ENCODE data around the gene COA6.

Gene COA6

GRCh38 chr1:234408757-234409156 lies 35.5 kb downstream of the COA6 start:
- no peak overlapping the region for H3K4me3 ChIP-seq (ENCODE audit: low read depth, low read length)

DNA sequence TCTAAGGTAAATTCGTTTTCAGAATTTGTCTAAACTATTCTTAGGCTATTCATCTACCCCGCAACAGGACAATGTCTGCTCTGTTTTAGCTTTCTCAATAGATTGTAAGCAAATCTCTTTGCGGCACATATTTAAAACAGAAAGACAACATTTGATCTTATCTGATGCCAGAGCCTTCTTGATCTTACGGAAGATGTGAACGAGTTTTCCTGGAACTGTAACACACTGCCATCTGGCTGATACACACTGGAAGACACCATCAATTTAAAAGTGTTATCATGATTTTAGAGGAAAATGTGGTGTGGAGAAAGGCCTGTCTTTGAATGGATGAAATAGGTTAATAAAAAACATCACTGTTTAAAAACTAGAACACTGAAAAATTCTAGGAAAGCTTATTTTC lies 36.1 kb downstream of the COA6 start:
- H3K4me3 ChIP-seq (ENCODE audit: low read depth, low read length) = no peak overlapping the region

- H3K4me3 ChIP-seq (ENCODE audit: low read depth, low read length) = no peak overlapping the region
Observed at GRCh38 chr1:234412830-234413229, 39.6 kb downstream of the COA6 start.

DNA sequence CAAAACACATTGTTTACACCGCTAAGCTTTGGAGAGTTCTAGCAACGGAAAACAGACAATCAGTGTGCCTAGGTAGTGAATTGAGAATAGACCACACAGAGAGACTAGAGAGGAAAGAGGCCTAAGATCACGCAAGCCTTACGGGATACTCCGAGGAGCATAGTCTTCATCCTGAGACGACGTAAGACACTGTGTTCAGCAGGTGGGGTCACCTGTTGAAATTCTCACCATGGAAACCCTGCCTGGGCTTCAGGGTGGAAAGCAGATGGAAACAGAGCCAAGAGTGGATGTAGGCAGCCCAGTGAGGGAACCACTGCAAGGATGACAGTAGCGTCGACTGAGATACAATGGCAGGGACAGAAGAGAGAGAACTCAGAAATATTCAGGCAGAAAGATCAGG lies 40.2 kb downstream of the COA6 start:
- no peak overlapping the region for H3K4me3 ChIP-seq (ENCODE audit: low read depth, low read length)

- no peak overlapping the region for H3K4me3 ChIP-seq (ENCODE audit: low read depth, low read length)
Observed at GRCh38 chr1:234413990-234414389, 40.7 kb downstream of the COA6 start.

DNA sequence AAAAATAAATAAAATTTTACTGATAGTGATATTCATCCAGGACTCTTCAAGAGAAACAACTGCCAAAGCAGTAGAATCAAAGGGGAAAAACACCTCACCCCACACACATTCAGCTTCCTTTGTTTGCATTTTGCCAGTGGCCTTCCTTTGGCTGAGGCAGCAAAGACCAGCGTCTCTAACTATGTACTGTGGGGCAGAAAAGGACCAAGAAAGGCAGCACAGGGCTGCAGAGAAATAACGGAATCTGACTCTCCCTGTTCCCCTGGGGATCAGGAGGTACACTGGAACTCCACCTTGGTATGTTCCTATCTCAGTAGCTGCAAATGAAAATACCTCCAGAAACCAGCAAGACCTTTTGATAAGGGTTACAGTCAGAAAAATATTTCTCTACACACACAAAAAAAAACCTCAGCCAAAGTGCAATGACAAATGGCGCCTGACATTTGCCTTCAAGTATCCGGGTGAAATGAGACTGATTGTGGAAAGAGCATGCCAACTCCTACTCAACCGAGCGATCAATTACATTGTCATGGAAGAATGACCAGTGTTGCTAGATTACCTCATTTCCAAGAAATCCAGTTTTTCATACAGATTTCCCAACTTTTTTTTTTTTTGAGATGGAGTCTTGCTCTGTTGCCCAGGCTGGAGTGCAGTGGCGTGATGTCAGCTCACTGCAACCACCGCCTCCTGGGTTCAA lies 54.8 kb downstream of the COA6 start:
- H3K4me3 ChIP-seq (ENCODE audit: low read depth, low read length) = no peak overlapping the region

DNA sequence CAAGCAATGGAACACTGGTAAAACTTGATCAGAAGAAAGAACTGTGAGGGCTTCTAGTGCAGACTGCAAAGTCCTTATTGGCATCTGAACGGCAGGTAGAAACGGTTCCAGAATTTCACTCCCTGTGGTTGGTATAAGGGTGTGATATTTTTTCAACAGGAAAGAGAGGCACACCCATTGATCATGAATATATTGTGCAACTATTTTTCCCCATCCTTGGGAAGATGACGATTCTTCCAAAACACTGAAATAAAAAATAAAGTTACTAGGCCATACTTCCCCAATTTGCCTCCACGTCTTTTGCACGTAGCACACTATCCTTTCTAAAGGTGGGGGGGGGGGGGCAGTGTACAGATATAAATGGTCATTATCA lies 56.2 kb downstream of the COA6 start:
- no peak overlapping the region for H3K4me3 ChIP-seq (ENCODE audit: low read depth, low read length)

GRCh38 chr1:234430691-234431090 lies 57.4 kb downstream of the COA6 start:
- no peak overlapping the region for H3K4me3 ChIP-seq (ENCODE audit: low read depth, low read length)

DNA sequence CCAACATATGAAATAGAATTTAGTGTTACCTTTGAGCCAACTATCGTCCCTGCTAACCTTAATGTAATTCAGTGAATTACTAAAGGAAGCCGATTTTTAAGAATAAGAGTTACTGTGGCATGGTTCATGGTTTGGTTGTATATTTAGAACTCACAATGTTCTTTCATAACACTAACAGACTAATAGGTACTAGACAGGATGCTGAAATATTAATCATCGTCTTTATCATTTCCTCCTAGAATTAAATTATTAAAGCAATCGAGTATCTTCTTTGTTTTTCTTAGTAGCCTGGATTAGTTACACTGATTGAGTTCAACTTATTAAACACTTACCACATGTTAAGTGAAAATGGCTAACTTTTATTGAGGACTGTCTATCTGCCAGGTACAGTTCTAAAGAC lies 58.0 kb downstream of the COA6 start:
- no peak overlapping the region for H3K4me3 ChIP-seq (ENCODE audit: low read depth, low read length)

- H3K4me3 ChIP-seq (ENCODE audit: low read depth, low read length) = no peak overlapping the region
Observed at GRCh38 chr1:234433563-234434285, 60.5 kb downstream of the COA6 start.
